ENCODE data around the gene FYB1. TPM values are rescaled to one million over a fixed set of nuclear protein-coding genes. Genes with fewer than 3 reads are reported as not detected.

The FYB1 gene
- total and polyA plus RNA-seq, 7 experiments from 2014 or later, result 310 to 701 (median 491) TPM

DNA sequence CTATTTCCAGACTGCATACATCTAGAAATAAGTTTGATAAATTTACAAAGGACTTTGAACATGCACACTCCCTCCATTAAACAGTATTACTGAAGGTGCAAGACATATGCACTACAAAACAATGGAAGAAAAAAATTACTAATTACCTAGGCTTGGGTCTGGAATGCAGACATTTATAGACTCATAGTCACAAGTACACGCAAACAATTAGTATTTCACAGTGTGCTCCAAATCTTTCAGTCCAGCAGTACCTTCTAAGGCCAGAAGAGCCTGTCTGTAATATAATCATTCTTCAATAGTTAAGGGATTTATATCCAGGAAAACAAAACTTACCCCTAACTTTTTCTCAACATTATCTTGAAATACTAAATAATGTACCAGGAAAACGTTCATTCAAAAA lies 156.3 kb downstream of the FYB1 start:
- Histone ChIP-seq H3K36me3 (ENCODE audit: control insufficient read depth in 2 of 3, insufficient read depth in 3 of 3, low read length in 3 of 3) (peaks cover 0 to 26% (median 0%) of the 10 kb centered on the region in 3 experiments), H3K4me3 (ENCODE audit: low read length) (no peak overlapping the region), H3K4me1 (ENCODE audit: control insufficient read depth in 2 of 2, insufficient read depth in 2 of 2, low read length in 2 of 2) (peaks cover 11 to 18% of the 10 kb centered on the region in 2 donors), H3K9me3 (ENCODE audit: control insufficient read depth in 2 of 3, low read length in 3 of 3) (peaks cover 0 to 24% (median 0%) of the 10 kb centered on the region in 3 experiments), H3K27me3 (ENCODE audit: control insufficient read depth in 2 of 2, insufficient read depth in 2 of 2, low read length in 2 of 2) (no peaks in the 10 kb centered on the region), H3K27ac (ENCODE audit: low read depth, low read length) (no peak overlapping the region)
- intact Hi-C loops (cut with micrococcal nuclease), result loop anchor here in 1 of 2 donors (1.0 kb wide), 1 partner anchor 8 kb away; no protein-coding TSS in a partner anchor
- CTCF ChIA-PET, result no interaction called here
- Mint-ChIP-seq H3K4me1 (peaks cover 37 to 94% (median 87%) of the 10 kb centered on the region in 7 donors), H3K4me3 (peak overlapping the region in 6 of 10 donors; percentile 0 to 39 (median 20)), H3K27ac (peak overlapping the region in 5 of 9 donors; percentile 14 to 58 (median 43)), H3K27me3 (no peaks in the 10 kb centered on the region), H3K9me3 (peaks cover 6 to 28% (median 15%) of the 10 kb centered on the region in 11 donors), H3K36me3 (peaks cover 21 to 35% (median 28%) of the 10 kb centered on the region in 5 donors)
- DNase-seq (no peak), ATAC-seq (no peak)
- POLR2A ChIA-PET, result no interaction called here

DNA sequence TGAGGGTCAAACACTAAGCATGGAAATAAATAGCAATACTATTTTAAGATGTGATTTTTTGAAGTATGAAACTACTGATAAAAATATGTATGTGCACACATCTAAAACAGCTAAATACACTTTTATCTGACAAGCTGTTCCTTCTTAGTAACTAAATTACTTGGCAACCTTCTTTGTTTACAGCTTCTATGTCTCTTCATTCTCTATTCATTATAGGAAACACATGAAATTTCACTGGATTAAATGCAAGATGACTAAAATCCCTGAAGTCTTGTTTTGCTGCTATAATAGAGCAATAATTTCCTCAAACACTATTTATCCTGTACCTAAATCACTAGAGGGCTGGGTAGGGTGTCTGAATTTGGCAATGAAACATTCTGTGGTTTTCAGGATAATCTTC lies 156.8 kb downstream of the FYB1 start:
- no peaks in the 10 kb centered on the region for H3K27me3 Mint-ChIP-seq
- H3K27ac Mint-ChIP-seq, result peak overlapping the region in 4 of 9 donors; percentile 32 to 58 (median 38)

DNA sequence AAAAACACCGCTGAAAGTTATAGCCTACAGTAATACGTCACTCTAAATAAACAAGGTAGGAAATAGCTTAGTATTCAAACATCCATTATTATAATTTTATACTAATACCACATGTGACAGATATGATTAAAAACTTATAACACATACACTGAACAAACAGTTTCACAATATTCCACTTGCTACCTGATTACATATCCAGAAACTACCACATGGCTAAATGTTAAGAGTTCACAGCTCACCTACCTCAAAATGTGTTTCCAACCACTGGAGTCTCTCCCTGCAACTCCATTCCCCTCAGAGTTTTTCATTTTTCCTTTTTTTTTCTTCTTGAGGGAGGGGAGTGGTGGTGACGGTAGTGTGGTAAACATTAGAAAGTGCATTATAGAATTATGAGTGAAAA lies 157.3 kb downstream of the FYB1 start:
- Histone ChIP-seq H3K27me3 (ENCODE audit: control insufficient read depth in 2 of 2, insufficient read depth in 2 of 2, low read length in 2 of 2) (no peaks in the 10 kb centered on the region), H3K27ac (ENCODE audit: low read depth, low read length) (no peak overlapping the region), H3K4me3 (ENCODE audit: low read length) (no peak overlapping the region), H3K4me1 (ENCODE audit: control insufficient read depth in 2 of 2, insufficient read depth in 2 of 2, low read length in 2 of 2) (peaks cover 11 to 18% of the 10 kb centered on the region in 2 donors), H3K36me3 (ENCODE audit: control insufficient read depth in 2 of 3, insufficient read depth in 3 of 3, low read length in 3 of 3) (peaks cover 0 to 16% (median 0%) of the 10 kb centered on the region in 3 experiments), H3K9me3 (ENCODE audit: control insufficient read depth in 2 of 3, low read length in 3 of 3) (peaks cover 0 to 16% (median 0%) of the 10 kb centered on the region in 3 experiments)
- peak overlapping the region in 4 of 9 donors; percentile 30 to 62 (median 45) for H3K27ac Mint-ChIP-seq
- intact Hi-C loops (cut with micrococcal nuclease), result no loop called here
- peaks cover 16 to 26% (median 19%) of the 10 kb centered on the region in 5 donors for H3K36me3 Mint-ChIP-seq
- DNase-seq (no peak), ATAC-seq (no peak)
- H3K4me1 Mint-ChIP-seq, result peaks cover 42 to 89% (median 80%) of the 10 kb centered on the region in 7 donors
- ChIA-PET CTCF (interaction anchor here (0.6 kb wide), 1 partner anchor 49 kb away, joined by 4 read pairs; no protein-coding TSS in a partner anchor), POLR2A (interaction anchor here (0.7 to 1.7 kb wide), 5 partner anchors 9 to 258 kb away, joined by 3 to 9 read pairs (median 4); partner anchors contain the start of gene RICTOR)
- H3K27me3 Mint-ChIP-seq, result no peaks in the 10 kb centered on the region
- H3K9me3 Mint-ChIP-seq, result peaks cover 5 to 19% (median 10%) of the 10 kb centered on the region in 11 donors
- H3K4me3 Mint-ChIP-seq, result peak overlapping the region in 4 of 10 donors; percentile 2 to 26 (median 16)

More for the DNA sequence above, 156.8 kb downstream of the FYB1 start:
- H3K36me3 Mint-ChIP-seq, result peaks cover 19 to 30% (median 23%) of the 10 kb centered on the region in 5 donors
- H3K4me1 Mint-ChIP-seq, result peaks cover 41 to 92% (median 84%) of the 10 kb centered on the region in 7 donors
- ATAC-seq, result no peak
- H3K27ac ChIP-seq (ENCODE audit: low read depth, low read length), result no peak overlapping the region
- peak overlapping the region in 5 of 10 donors; percentile 2 to 39 (median 26) for H3K4me3 Mint-ChIP-seq
- peaks cover 6 to 23% (median 12%) of the 10 kb centered on the region in 11 donors for H3K9me3 Mint-ChIP-seq
- intact Hi-C loops (cut with micrococcal nuclease), result no loop called here
- H3K4me1 ChIP-seq (ENCODE audit: control insufficient read depth in 2 of 2, insufficient read depth in 2 of 2, low read length in 2 of 2), result peaks cover 11 to 18% of the 10 kb centered on the region in 2 donors
- H3K9me3 ChIP-seq (ENCODE audit: control insufficient read depth in 2 of 3, low read length in 3 of 3), result peaks cover 0 to 21% (median 0%) of the 10 kb centered on the region in 3 experiments
- no peak overlapping the region for H3K4me3 ChIP-seq (ENCODE audit: low read length)
- CTCF ChIA-PET, result interaction anchor here (0.6 kb wide), 1 partner anchor 50 kb away, joined by 4 read pairs; no protein-coding TSS in a partner anchor
- no peak for DNase-seq
- H3K36me3 ChIP-seq (ENCODE audit: control insufficient read depth in 2 of 3, insufficient read depth in 3 of 3, low read length in 3 of 3), result peaks cover 0 to 21% (median 0%) of the 10 kb centered on the region in 3 experiments
- H3K27me3 ChIP-seq (ENCODE audit: control insufficient read depth in 2 of 2, insufficient read depth in 2 of 2, low read length in 2 of 2), result no peaks in the 10 kb centered on the region
- POLR2A ChIA-PET, result interaction anchor here (0.7 to 1.7 kb wide), 5 partner anchors 9 to 258 kb away, joined by 3 to 9 read pairs (median 4); partner anchors contain the start of gene RICTOR

DNA sequence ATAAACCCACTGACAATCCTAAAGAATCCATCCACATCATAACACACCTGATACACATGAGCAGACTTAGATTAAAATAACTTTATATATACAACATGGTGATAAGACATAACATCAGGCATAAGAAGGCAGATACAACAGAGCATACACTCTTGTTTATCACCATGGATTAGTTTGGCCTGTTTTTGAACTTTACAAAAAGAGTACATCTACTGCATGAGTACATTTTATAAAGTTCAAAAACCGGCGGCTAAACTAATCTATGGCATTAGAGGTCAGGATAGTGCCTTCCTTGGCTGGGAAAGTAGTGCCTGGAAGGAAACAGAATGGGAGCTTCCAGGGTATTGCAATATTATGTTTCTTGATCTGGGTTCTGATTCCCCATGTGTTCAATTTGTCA lies 160.3 kb downstream of the FYB1 start:
- H3K4me3 Mint-ChIP-seq, result peak overlapping the region in 9 of 10 donors; percentile 41 to 79 (median 61)
- peak; percentile 56 for ATAC-seq
- no peak overlapping the region for H3K4me3 ChIP-seq (ENCODE audit: low read length)

DNA sequence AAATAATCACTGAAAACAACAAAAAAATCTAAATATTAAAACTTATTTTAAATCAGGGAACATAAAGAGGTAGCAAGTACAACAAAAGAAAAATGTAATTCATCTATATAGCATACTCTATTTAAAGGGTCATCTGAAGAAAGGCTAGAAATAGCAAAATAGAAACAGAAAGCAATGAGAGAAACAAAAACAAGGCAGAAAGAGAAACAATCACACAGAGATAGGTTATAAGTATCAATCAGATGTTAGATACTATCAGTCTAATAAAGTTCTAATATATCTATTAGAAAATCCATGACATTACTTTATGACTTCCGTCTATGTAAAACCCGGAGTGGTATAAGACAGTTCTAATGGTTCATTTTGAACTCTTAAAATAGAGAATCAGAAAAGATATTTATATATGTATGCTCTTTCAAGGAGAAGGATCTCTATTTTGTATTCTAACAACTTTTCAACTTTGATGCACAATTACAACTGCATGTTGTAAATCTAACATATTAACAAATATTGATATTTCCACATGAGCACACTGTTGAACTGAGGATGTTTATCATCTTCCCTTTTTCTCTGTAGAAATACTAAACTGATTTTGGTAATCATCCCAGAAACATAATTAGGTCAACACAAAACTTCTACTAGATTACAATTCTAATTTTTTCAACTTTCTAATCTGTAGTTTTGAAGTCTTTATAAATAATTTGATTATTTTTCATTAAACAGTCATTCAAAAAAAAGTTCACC lies 161.0 kb downstream of the FYB1 start:
- POLR2A ChIA-PET, result no interaction called here
- Histone ChIP-seq H3K4me3 (ENCODE audit: low read length) (peak overlapping the region; percentile 20), H3K9me3 (ENCODE audit: control insufficient read depth in 2 of 3, low read length in 3 of 3) (no peaks in the 10 kb centered on the region), H3K36me3 (ENCODE audit: control insufficient read depth in 2 of 3, insufficient read depth in 3 of 3, low read length in 3 of 3) (no peaks in the 10 kb centered on the region), H3K27ac (ENCODE audit: low read depth, low read length) (peak overlapping the region; percentile 41), H3K4me1 (ENCODE audit: control insufficient read depth in 2 of 2, insufficient read depth in 2 of 2, low read length in 2 of 2) (peaks cover 11 to 31% of the 10 kb centered on the region in 2 donors), H3K27me3 (ENCODE audit: control insufficient read depth in 2 of 2, insufficient read depth in 2 of 2, low read length in 2 of 2) (no peaks in the 10 kb centered on the region)
- CTCF ChIA-PET, result no interaction called here
- intact Hi-C loops (cut with micrococcal nuclease), result loop anchor here (1.0 to 2.0 kb wide), 3 partner anchors 14 to 15 kb away; no protein-coding TSS in a partner anchor
- no peaks in the 10 kb centered on the region for H3K9me3 Mint-ChIP-seq
- H3K27ac Mint-ChIP-seq, result peak overlapping the region in 6 of 9 donors; percentile 0 to 80 (median 27)
- peaks cover 5 to 13% (median 12%) of the 10 kb centered on the region in 5 donors for H3K36me3 Mint-ChIP-seq
- peaks cover 38 to 96% (median 79%) of the 10 kb centered on the region in 7 donors for H3K4me1 Mint-ChIP-seq
- ATAC-seq, result no peak
- peak overlapping the region; percentile 15 to 79 (median 59) for H3K4me3 Mint-ChIP-seq
- DNase-seq, result no peak
- no peaks in the 10 kb centered on the region for H3K27me3 Mint-ChIP-seq

More for the DNA sequence above, 160.3 kb downstream of the FYB1 start:
- ChIA-PET CTCF (no interaction called here), POLR2A (interaction anchor here (1.5 kb wide), 1 partner anchor 14 kb away, joined by 9 read pairs; no protein-coding TSS in a partner anchor)
- Histone ChIP-seq H3K27me3 (ENCODE audit: control insufficient read depth in 2 of 2, insufficient read depth in 2 of 2, low read length in 2 of 2) (no peaks in the 10 kb centered on the region), H3K36me3 (ENCODE audit: control insufficient read depth in 2 of 3, insufficient read depth in 3 of 3, low read length in 3 of 3) (no peaks in the 10 kb centered on the region), H3K4me1 (ENCODE audit: control insufficient read depth in 2 of 2, insufficient read depth in 2 of 2, low read length in 2 of 2) (peaks cover 11 to 34% of the 10 kb centered on the region in 2 donors), H3K27ac (ENCODE audit: low read depth, low read length) (peak overlapping the region; percentile 20), H3K9me3 (ENCODE audit: control insufficient read depth in 2 of 3, low read length in 3 of 3) (no peaks in the 10 kb centered on the region)
- no peak for DNase-seq
- Mint-ChIP-seq H3K27ac (peak overlapping the region in 6 of 9 donors; percentile 10 to 80 (median 68)), H3K36me3 (peaks cover 5 to 13% (median 12%) of the 10 kb centered on the region in 5 donors), H3K27me3 (no peaks in the 10 kb centered on the region), H3K4me1 (peaks cover 40 to 96% (median 79%) of the 10 kb centered on the region in 7 donors), H3K9me3 (no peaks in the 10 kb centered on the region)
- intact Hi-C loops (cut with micrococcal nuclease), result loop anchor here in 1 of 2 donors (2.0 kb wide), 2 partner anchors 14 kb away; no protein-coding TSS in a partner anchor

DNA sequence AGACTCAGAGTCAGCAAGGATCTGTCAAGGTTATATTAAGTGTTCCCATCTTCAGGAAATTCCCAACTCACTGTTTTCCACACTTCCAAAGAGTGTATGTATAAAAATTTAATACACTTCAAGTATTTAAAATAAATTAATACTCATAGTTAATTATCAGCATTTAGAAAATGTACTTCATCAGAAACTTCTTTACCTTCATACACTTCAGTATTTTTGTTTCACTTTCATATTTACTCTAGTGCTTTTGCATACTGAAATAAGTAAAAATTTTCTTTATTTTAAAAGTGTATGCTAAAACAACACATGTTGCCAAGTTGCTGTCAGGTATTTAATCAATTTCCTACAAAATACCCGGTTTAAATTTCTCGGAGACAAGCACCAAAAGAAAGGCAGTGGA lies 161.6 kb downstream of the FYB1 start:
- Histone ChIP-seq H3K4me1 (ENCODE audit: control insufficient read depth in 2 of 2, insufficient read depth in 2 of 2, low read length in 2 of 2) (peaks cover 11 to 28% of the 10 kb centered on the region in 2 donors), H3K4me3 (ENCODE audit: low read length) (peak overlapping the region; percentile 20), H3K36me3 (ENCODE audit: control insufficient read depth in 2 of 3, insufficient read depth in 3 of 3, low read length in 3 of 3) (no peaks in the 10 kb centered on the region), H3K27me3 (ENCODE audit: control insufficient read depth in 2 of 2, insufficient read depth in 2 of 2, low read length in 2 of 2) (no peaks in the 10 kb centered on the region), H3K27ac (ENCODE audit: low read depth, low read length) (peak overlapping the region; percentile 41), H3K9me3 (ENCODE audit: control insufficient read depth in 2 of 3, low read length in 3 of 3) (no peaks in the 10 kb centered on the region)
- Mint-ChIP-seq H3K4me1 (peaks cover 40 to 95% (median 79%) of the 10 kb centered on the region in 7 donors), H3K27ac (peak overlapping the region in 3 of 9 donors; percentile 0 to 77 (median 69)), H3K4me3 (peak overlapping the region; percentile 2 to 79 (median 59)), H3K9me3 (no peaks in the 10 kb centered on the region), H3K27me3 (no peaks in the 10 kb centered on the region), H3K36me3 (peaks cover 5 to 15% (median 12%) of the 10 kb centered on the region in 5 donors)
- intact Hi-C loops (cut with micrococcal nuclease), result loop anchor here (1.0 to 2.0 kb wide), 3 partner anchors 13 to 16 kb away; no protein-coding TSS in a partner anchor
- DNase-seq (no peak), ATAC-seq (no peak)
- CTCF ChIA-PET, result no interaction called here
- POLR2A ChIA-PET, result no interaction called here

Measured in naive thymus-derived CD4-positive, alpha-beta T cell (primary cell).